Measurements from ENCODE around the gene SUPT5H. TPM values are rescaled to one million over a fixed set of nuclear protein-coding genes. Genes with fewer than 3 reads are reported as not detected.

The SUPT5H gene
- total and polyA plus RNA-seq, 2 of the 8 experiments (the other 6 are each of a cell fraction or from before 2014, with no cell fraction given), result 77.8 to 111 TPM

DNA sequence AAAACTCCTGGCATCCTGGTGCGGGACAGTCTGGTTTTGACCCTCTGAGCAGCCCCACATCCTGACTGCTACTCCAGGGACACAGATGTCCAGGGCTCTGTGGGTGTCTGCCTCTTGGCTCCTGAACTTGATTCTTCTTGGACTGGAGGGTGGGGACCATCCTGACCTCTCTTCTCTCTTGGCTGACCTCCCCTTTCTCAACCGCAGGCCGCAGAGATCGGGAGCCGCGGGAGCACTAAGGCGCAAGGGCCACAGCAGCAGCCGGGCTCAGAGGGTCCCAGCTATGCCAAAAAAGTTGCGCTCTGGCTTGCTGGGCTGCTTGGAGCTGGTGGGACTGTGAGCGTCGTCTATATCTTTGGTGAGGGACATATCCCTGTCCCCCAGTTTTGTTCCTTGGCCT is 36.3 kb downstream of the SUPT5H start:
- peak overlapping the region; percentile 1; the same call in 1 of the 2 replicates for H2BK12ac ChIP-seq (ENCODE audit: low read depth, low read length)
- peak overlapping the region; percentile 88 to 95 for H3K4me2 ChIP-seq (ENCODE audit: insufficient read depth in 1 of 2, low read depth in 2 of 2, low read length in 2 of 2)
- H3K36me3 ChIP-seq (ENCODE audit: control insufficient read depth in 2 of 4, insufficient read depth in 4 of 4, low read length in 3 of 4), result peaks cover 11 to 39% (median 22%) of the 10 kb centered on the region in 4 experiments
- peak overlapping the region; percentile 93 for H3K27ac ChIP-seq (ENCODE audit: low read depth, low read length)
- H2AFZ ChIP-seq (ENCODE audit: low read length), result no peak overlapping the region
- H4K8ac ChIP-seq (ENCODE audit: extremely low read depth, insufficient read depth, low read length), result no peak overlapping the region
- 0 out of 2 replicates have a peak overlapping the region, but pooled peaks have one; percentile 79 for H2BK5ac ChIP-seq (ENCODE audit: low read depth, low read length)
- no peak overlapping the region for H3K14ac ChIP-seq (ENCODE audit: insufficient read length)
- 87% methylated on average over 11 of the region's 11 CpGs; no CpG with 5 or more reads in 1 of the 2 experiments for WGBS, 2 experiments (ENCODE audit: extremely low coverage in 1 of 2, insufficient coverage in 1 of 2, insufficient read length in 1 of 2, insufficient replicate concordance in 2 of 2, low coverage in 1 of 2, low lambda C conversion rate in 2 of 2, missing lambda C conversion rate in 1 of 2)
- H3K18ac ChIP-seq (ENCODE audit: extremely low read depth, low read length), result no peak overlapping the region
- peaks cover 5% of the 10 kb centered on the region for H3K23me2 ChIP-seq (ENCODE audit: low read depth, low read length)
- no peak overlapping the region for H4K91ac ChIP-seq (replicated peaks; ENCODE audit: insufficient read length, low read length)
- POLR2A ChIA-PET (ENCODE audit: partially characterized antibody), result interaction anchor here (1.1 to 8.3 kb wide), 6 partner anchors 13 to 61 kb away, joined by 3 to 96 read pairs (median 6); partner anchors contain the start of genes DLL3, SELENOV and SUPT5H
- no peak overlapping the region for H2BK120ac ChIP-seq (replicated peaks; ENCODE audit: low read depth, low read length)
- peaks cover 6 to 24% of the 10 kb centered on the region in 2 experiments; a peak in 3 of 4 replicates for H3K79me2 ChIP-seq (ENCODE audit: control insufficient read depth in 1 of 2, insufficient read depth in 2 of 2, low read length in 2 of 2)
- peaks cover 0 to 10% (median 4%) of the 10 kb centered on the region in 4 experiments; a peak in 5 of 7 replicates for H3K4me1 ChIP-seq (replicated peaks in 1 of 4; ENCODE audit: control insufficient read depth in 3 of 4, insufficient read depth in 4 of 4, low read length in 3 of 4)
- H3K4me3 ChIP-seq (ENCODE audit: extremely low read depth in 1 of 4, insufficient read depth in 2 of 4, low read depth in 3 of 4, low read length in 4 of 4), result peak overlapping the region; percentile 89 to 98 (median 95)
- peak overlapping the region; percentile 95 to 99 (median 96) for H3K9ac ChIP-seq (replicated peaks in 1 of 4; ENCODE audit: extremely low read depth in 1 of 4, low read depth in 3 of 4, low read length in 3 of 4)
- no peaks in the 10 kb centered on the region for H3K9me3 ChIP-seq (ENCODE audit: insufficient read depth in 2 of 2, low read depth in 1 of 2, low read length in 1 of 2)
- H4K20me1 ChIP-seq (replicated peaks in 1 of 2; ENCODE audit: control insufficient read depth in 1 of 2, insufficient read depth in 2 of 2, low read length in 2 of 2), result peaks cover 5 to 9% of the 10 kb centered on the region in 2 experiments
- no peak overlapping the region for H3K4ac ChIP-seq (replicated peaks; ENCODE audit: insufficient read length, low read depth, low read length)
- no peak overlapping the region for H2BK20ac ChIP-seq (ENCODE audit: low read length)
- H4K5ac ChIP-seq (ENCODE audit: insufficient read length, low read depth, low read length), result no peak overlapping the region
- CTCF ChIA-PET (ENCODE audit: partially characterized antibody), result interaction anchor here (1.0 to 1.8 kb wide), 4 partner anchors 10 to 51 kb away, joined by 4 to 5 read pairs (median 4); partner anchors contain the start of genes EID2B and SELENOV
- no peak overlapping the region for H2BK15ac ChIP-seq (ENCODE audit: low read length)
- no peak for FAIRE-seq
- TF ChIP-seq ASH2L (IDR thresholded peaks at IDR 0.05; ENCODE audit: low read length) (no peak), EGR1 (IDR thresholded peaks at IDR 0.05; ENCODE audit: borderline replicate concordance, low read depth, low read length) (no peak), JUND (IDR thresholded peaks at IDR 0.05; ENCODE audit: low read length) (no peak), TAF7 (optimal IDR thresholded peaks at IDR 0.05; ENCODE audit: borderline replicate concordance, low read depth, low read length) (no peak), POU5F1 (IDR thresholded peaks at IDR 0.05; ENCODE audit: low read depth, low read length) (no peak), FOSL1 (IDR thresholded peaks at IDR 0.05; ENCODE audit: insufficient read depth, low read depth, low read length) (no peak), TEAD4 (IDR thresholded peaks at IDR 0.05; ENCODE audit: low read depth, low read length) (no peak), CHD2 (IDR thresholded peaks at IDR 0.05; ENCODE audit: low read length) (no peak), SAP30 (IDR thresholded peaks at IDR 0.05; ENCODE audit: insufficient read depth, insufficient replicate concordance, low read length) (no peak), ATF2 (IDR thresholded peaks at IDR 0.05; ENCODE audit: low read length) (no peak)
- TF ChIP-seq, protein P1, sequence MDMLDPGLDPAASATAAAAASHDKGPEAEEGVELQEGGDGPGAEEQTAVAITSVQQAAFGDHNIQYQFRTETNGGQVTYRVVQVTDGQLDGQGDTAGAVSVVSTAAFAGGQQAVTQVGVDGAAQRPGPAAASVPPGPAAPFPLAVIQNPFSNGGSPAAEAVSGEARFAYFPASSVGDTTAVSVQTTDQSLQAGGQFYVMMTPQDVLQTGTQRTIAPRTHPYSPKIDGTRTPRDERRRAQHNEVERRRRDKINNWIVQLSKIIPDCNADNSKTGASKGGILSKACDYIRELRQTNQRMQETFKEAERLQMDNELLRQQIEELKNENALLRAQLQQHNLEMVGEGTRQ (IDR thresholded peaks at IDR 0.05; ENCODE audit: low read length), result no peak
- no peak for DNase-seq (ENCODE audit: low read depth in 1 of 2, low spot score in 2 of 2)
- peaks cover 4% of the 10 kb centered on the region for H3K79me1 ChIP-seq (ENCODE audit: low read depth, low read length)
- no peak overlapping the region for H2AK5ac ChIP-seq (ENCODE audit: low read depth, low read length)
- H3K56ac ChIP-seq (replicated peaks; ENCODE audit: insufficient read length, low read depth, low read length), result no peak overlapping the region
- H3K23ac ChIP-seq (ENCODE audit: insufficient read length), result no peak overlapping the region
- H3K27me3 ChIP-seq (replicated peaks in 1 of 4; ENCODE audit: control insufficient read depth in 3 of 4, extremely low read depth in 1 of 4, insufficient read depth in 3 of 4, low read length in 3 of 4), result no peaks in the 10 kb centered on the region

Measured in H1 (cell line).